NCI-H1092 (cell line): Measurements from ENCODE around the gene AGFG1.
"Not testable (repeated sequence)": the region's sequence is repeated elsewhere in the genome, so short reads cannot be mapped to it uniquely, and the experiment has no call there.

Experiments
- DNase-seq: peaks from one replicate; lab custom pipeline; 2025; lab: John Stamatoyannopoulos, UW

AGFG1 gene

GRCh38 chr2:227539465-227539956 is 67.6 kb downstream of the AGFG1 start:
- DNase-seq, result no peak

GRCh38 chr2:227540352-227540751 is 68.4 kb downstream of the AGFG1 start:
- DNase-seq, result not testable (repeated sequence)

DNA sequence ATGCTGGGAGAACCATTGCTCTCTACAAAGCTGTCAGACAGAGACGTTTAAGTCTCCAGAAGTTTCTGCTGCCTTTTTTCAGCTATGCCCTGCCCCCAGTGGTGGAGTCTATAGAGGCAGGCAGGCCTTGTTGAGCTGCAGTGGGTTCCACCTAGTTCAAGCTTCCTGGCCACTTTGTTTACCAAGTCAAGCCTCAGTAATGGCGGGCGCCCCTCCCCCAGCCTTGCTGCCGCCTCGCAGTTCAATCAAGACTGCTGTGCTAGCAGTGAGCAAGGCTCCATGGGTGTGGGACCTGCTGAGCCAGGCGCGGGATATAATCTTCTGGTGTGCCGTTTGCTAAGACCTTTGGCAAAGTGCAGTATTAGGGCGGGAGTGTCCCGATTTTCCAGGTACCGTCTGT is 74.0 kb downstream of the AGFG1 start:
- DNase-seq, result no peak

GRCh38 chr2:227551836-227552235 is 79.9 kb downstream of the AGFG1 start:
- DNase-seq, result no peak

- DNase-seq, result no peak
Observed at GRCh38 chr2:227562581-227562980, 90.6 kb downstream of the AGFG1 start.

DNA sequence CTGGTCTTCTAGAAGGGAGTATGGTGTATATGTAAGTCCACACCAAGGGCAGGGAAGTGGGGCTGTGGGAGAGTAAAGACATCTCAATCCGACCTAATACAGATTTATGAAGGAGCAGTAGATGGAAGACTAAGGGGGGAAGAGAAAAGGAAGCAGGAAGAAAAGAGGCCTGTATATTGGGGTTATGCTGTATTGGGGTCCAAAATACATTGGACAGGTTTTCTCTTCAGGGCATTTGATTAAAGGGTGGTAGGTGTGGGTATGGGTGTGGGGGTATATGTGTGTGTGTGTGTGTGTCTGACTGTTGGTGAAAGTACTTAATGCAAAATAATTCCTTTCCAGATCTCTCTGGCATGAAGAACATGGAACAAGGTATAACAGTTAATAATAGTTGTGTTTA is 93.1 kb downstream of the AGFG1 start:
- DNase-seq, result no peak

DNA sequence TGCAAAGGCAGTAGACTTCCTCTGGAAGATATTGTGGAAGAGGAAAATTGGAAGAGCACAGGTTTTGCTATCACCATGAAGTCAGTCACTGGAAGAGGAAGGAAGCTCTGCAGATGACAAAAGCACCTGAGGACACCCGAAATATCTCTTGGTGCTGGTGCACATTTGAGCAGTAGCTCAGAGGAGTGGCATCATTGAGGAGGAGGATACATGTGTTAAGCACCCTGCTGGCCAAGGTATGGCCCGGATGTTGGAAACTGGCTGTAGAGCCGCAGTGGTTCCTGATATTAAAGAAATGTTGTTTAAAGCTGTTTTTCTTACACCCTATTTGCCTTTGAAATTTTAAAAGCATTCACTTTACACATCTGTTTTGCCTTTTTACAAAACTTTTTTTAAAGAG is 94.1 kb downstream of the AGFG1 start:
- DNase-seq, result no peak

GRCh38 chr2:227568852-227569169 is 96.9 kb downstream of the AGFG1 start:
- DNase-seq, result no peak

GRCh38 chr2:227570615-227571014 is 98.7 kb downstream of the AGFG1 start:
- DNase-seq, result no peak

GRCh38 chr2:227576110-227576509 is 104.2 kb downstream of the AGFG1 start:
- no peak for DNase-seq

DNA sequence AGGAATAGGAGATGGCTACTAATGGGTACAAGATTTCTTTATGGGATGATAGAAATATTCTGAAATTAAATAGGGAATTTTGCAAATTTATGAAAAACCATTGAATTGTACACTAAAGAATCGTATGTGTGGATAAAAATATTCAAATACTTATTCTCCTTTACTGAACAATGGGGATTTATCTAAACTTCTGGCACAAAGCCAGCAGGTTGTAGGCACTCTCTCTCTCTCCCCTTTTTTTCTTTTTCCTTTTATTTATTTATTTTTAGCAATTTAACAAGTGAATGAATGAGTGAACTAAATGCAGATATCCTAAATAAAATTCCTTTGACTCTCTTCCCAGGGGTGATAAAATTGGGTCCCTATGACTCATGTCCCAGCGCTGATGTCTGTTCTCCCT is 104.9 kb downstream of the AGFG1 start:
- DNase-seq, result no peak

- DNase-seq, result no peak
Observed at GRCh38 chr2:227577555-227577954, 105.6 kb downstream of the AGFG1 start.

- no peak for DNase-seq
Observed at GRCh38 chr2:227578642-227579041, 106.7 kb downstream of the AGFG1 start.

DNA sequence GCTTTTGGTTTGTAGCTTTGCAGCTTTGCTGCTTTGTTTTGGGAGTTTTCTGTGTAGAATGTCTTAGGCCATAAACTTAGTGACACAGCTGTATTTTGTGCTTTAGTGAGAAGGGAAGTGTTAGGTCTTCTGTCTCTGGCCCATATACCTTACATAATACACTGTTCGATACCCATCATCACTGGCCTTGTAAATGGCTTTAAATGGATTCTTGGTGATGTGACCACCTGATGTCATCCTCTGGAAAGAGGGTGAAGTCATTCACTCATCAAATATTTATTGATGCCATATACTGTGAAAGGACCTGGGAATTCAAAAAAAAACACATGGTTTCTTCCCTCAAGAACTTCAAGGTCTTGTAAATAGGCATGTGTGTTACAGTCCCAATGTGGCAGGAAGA is 107.8 kb downstream of the AGFG1 start:
- no peak for DNase-seq

DNA sequence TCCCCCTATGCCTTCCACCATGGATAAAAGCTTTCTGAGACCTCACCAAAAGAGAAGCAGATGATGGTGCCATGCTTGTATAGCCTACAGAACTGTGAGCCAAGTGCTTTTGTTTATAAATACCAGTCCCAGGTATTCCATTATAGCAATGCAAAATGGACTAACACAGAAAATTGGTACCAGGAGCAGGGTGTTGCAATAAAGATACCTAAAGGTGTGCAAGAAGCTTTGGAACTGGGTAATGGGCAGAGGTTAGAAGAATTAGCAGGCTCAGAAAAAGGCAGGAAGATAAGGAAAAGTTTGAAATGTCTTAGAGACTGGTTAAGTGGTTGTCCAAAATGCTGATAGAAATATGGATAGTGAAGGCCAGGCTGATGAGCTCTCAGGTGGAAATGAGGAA is 110.4 kb downstream of the AGFG1 start:
- no peak for DNase-seq

GRCh38 chr2:227592694-227593387 is 120.9 kb downstream of the AGFG1 start:
- DNase-seq, result no peak

GRCh38 chr2:227595797-227596196 is 123.8 kb downstream of the AGFG1 start:
- no peak for DNase-seq

DNA sequence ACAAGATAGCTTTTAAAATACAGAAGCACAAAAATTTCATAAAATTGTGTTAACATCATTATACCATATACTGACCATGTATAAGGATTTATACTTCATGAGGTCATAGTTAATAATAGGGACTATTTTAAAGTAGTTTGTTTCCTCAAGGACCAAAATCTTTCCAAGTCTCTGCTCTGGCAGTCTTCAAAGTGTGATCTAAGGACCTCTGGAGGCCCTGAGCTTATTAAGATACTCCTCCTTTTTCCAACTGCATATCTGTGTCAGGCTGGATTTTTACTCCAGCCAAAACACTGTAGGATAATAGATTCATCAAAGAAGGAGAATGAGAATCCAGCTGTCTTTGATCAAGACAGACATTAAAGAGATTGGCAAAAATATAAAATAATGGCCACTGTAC is 125.1 kb downstream of the AGFG1 start:
- no peak for DNase-seq

DNA sequence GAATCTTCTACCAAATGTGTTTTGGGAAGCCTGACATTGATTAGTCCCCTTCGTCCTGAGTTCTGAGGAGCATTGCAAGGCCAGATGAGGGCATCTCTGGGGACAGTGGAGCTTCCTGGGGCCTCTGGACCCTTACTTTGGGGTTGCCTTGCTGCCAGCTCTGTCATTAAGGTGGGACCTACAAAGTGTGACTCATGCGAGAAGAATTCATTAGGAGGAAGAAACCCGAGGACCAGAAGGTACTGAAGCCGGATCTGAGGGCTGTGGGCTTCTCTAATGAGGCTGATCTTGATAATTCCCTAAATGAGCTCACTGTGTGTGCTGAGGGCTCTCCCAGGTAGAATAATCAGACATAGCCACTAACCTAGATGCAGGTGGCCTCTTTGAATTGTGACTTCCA is 126.0 kb downstream of the AGFG1 start:
- no peak for DNase-seq

GRCh38 chr2:227598835-227599503 is 127.0 kb downstream of the AGFG1 start, which contains the start of gene SCYGR2:
Gene SCYGR2 (plus strand): TSS chr2:227598893. CDS start chr2:227598893, 0 bp downstream.
- DNase-seq, result not testable (repeated sequence)

DNA sequence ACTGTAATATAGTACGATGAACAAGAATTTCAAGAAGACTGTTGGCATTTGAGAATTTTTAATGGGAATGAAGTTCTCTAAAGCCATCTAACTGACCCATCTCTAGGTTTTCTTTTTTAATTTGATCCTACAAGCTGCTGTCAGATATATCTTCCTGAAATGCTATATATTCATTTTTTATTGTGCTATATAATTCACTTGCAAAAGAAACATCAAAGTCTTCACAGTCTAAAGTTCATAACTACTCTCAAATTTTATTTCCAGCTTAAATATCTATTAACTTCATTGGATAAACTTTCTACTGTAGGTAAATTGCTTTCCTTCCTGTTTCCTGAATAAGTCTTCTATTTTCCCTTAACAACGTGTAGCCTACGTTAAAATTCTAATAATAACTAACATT is 130.4 kb downstream of the AGFG1 start:
- no peak for DNase-seq

GRCh38 chr2:227606476-227606875 is 134.5 kb downstream of the AGFG1 start:
- DNase-seq, result no peak

- DNase-seq, result no peak
Observed at GRCh38 chr2:227607941-227608340, 136.0 kb downstream of the AGFG1 start.
